Spinal cord (tissue), 10 donors: Measurements from ENCODE around the gene FAM25C. TPM values are rescaled to one million over a fixed set of nuclear protein-coding genes. Genes with fewer than 3 reads are reported as not detected.
"Not testable (repeated sequence)": the region's sequence is repeated elsewhere in the genome, so short reads cannot be mapped to it uniquely, and the experiment has no call there.

Source experiments
- DNase-seq, 6 donors: peaks; one replicate each; pipeline versions ENCODE4 v3.0.0 to v3.0.0-alpha.2; 2013 to 2015; ENCODE audit warnings: low spot score in 6 of 6, low read depth in 4 of 6
- H3K27ac ChIP-seq: one replicate; pipeline ENCODE4 v1.5.1; 2013; ENCODE audit warnings: low read depth, low read length, control low read depth
- H3K27me3 ChIP-seq: one replicate; pipeline ENCODE4 v1.6.1; 2013; ENCODE audit warnings: low read length; ENCODE audit not compliant: control insufficient read depth, insufficient read depth
- H3K36me3 ChIP-seq: one replicate; pipeline ENCODE4 v1.6.1; 2013; ENCODE audit warnings: low read length; ENCODE audit not compliant: control insufficient read depth, insufficient read depth
- H3K4me1 ChIP-seq: one replicate; pipeline ENCODE4 v1.6.1; 2013; ENCODE audit warnings: low read length; ENCODE audit not compliant: control insufficient read depth, insufficient read depth
- H3K4me3 ChIP-seq: one replicate; pipeline ENCODE4 v1.5.1; 2013; ENCODE audit warnings: low read depth, low read length, control low read depth
- H3K9me3 ChIP-seq: one replicate; pipeline ENCODE4 v1.6.1; 2013; ENCODE audit warnings: low read length; ENCODE audit not compliant: control insufficient read depth, insufficient read depth
- WGBS: methylation state at CpG from one replicate; pipeline ENCODE4 v1.1.5; 2013; ENCODE audit warnings: missing lambda C conversion rate; ENCODE audit not compliant: insufficient coverage; 5-methylcytosine and 5-hydroxymethylcytosine counted together
- long read RNA-seq, 4 donors: transcript quantifications; one replicate each; lab custom pipeline, GENCODE V29; 2026
- polyA plus RNA-seq, 2 donors: library from polyadenylated mRNA; unstranded; fragments of 120-200 nt; gene quantifications; one replicate each; pipeline ENCODE4 v1.2.1, GENCODE V29; 2013; ENCODE audit not compliant: insufficient read length in 2 of 2
- total RNA-seq, 2 donors: library from RNA; depleted of rRNA in 1 of 2; stranded (reverse); fragments of 120-200 nt in 1 of 2; fragments of >200 nt in 1 of 2; gene quantifications; one replicate each; pipeline versions ENCODE4 v1.2.3 to v1.2.4, GENCODE V29; 2013 to 2014
- donor health status: healthy.

FAM25C gene
- total RNA-seq, result not detected
- not detected for polyA plus RNA-seq
- long read RNA-seq, donor 1, result 0 reads
- long read RNA-seq, donor 2, result 0 reads
- long read RNA-seq, donor 3, result 0 reads
- long read RNA-seq, donor 4, result 0 reads

DNA sequence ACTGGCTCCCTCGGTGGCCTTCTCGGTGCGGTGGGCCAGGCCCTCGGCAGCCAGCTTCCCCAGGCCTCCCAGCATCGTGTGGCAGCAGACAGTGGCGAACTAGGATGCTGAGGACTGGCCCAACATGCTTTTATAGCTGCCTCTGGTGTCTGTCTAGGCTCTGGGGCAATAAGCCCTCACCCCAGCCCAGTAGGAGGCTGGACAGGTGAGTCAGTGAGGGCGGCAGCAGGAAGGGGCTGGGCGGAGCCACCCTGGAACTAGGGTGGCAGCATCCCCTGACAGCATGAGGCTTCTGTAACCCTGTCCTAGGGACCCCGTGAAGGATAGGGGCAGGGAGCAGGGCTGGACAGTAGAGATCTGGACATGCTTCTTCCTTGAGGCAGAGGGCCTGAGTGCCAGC is at the start of gene FAM25C:
FAM25C (minus strand) TSS at position 101 of the 400 bp plus-strand sequence; CDS start at position 75, 26 bp downstream.
- not testable (repeated sequence) for H3K4me1 ChIP-seq, H3K4me3 ChIP-seq, H3K9me3 ChIP-seq, H3K36me3 ChIP-seq, DNase-seq, H3K27ac ChIP-seq, H3K27me3 ChIP-seq
- WGBS, result no CpG with 5 or more reads among the region's 9 CpGs

DNA sequence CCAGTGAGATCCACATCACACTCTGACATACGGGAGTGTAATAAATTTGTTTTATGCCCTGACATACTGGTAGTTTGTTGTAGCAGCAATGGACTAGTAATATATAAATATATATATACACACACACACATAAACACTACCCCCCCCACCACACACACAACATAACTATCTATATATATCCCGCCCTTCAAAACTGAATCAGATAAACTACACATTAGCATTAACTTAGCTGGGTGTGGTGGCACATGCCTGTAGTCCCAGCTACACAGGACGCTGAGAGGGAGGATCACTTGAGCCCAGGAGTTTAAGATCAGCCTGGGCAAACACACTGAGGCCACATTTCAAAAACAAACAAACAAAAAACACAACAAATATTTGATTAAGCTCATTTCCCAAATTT is 45.0 kb upstream of the FAM25C start:
- H3K9me3 ChIP-seq, H3K27me3 ChIP-seq, H3K27ac ChIP-seq, H3K4me1 ChIP-seq, DNase-seq, H3K4me3 ChIP-seq, H3K36me3 ChIP-seq: not testable (repeated sequence)
- no CpG with 5 or more reads among the region's 3 CpGs for WGBS

- not testable (repeated sequence) for H3K27ac ChIP-seq, H3K4me3 ChIP-seq, H3K9me3 ChIP-seq, DNase-seq, H3K27me3 ChIP-seq, H3K36me3 ChIP-seq, H3K4me1 ChIP-seq
- WGBS, result no CpG with 5 or more reads among the region's 19 CpGs
Measured at GRCh38 chr10:48031390-48031789, 31.8 kb upstream of the FAM25C start.

DNA sequence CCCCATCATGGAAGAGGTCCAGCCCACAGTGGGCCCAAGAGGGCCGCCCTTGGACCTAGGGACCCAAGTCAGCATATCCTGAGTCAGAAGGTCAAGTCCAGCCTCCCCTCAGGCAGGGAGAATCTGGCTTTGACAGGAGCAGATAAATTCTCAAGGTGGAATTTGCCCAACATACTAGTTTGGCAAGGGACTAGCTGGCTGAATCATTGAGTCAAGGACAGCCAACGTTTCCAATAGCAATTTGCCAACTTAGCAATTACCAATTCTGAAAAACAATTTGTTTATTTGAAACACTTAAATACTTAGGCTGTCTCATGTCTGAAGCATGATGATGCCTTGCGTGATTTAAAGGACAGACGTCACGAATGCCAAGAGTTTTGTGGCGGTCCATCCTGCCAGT is 2.7 kb upstream of the FAM25C start:
- not testable (repeated sequence) for DNase-seq, H3K27me3 ChIP-seq, H3K4me1 ChIP-seq, H3K36me3 ChIP-seq, H3K27ac ChIP-seq, H3K4me3 ChIP-seq, H3K9me3 ChIP-seq
- no CpG with 5 or more reads among the region's 6 CpGs for WGBS

DNA sequence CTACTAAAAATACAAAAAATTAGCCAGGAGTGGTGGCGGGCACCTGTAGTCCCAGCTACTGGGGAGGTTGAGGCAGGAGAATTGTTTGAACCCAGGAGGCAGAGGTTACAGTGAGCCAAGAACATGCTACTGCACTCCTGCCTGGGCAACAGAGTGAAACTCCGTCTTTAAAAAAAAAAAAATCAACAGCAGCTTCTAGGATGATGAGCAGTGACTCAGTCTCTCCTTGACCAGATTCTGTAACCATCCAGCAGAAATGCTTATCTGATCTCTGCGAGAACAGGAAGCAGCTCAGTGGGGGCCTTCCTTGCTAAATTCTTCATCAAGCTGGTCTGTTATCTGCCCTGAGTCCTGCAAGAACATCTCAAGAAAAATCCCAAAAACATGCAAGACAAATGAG is 5.5 kb downstream of the FAM25C start:
- H3K27ac ChIP-seq, H3K4me3 ChIP-seq, DNase-seq, H3K36me3 ChIP-seq, H3K27me3 ChIP-seq, H3K4me1 ChIP-seq, H3K9me3 ChIP-seq: not testable (repeated sequence)
- no CpG with 5 or more reads among the region's 3 CpGs for WGBS

DNA sequence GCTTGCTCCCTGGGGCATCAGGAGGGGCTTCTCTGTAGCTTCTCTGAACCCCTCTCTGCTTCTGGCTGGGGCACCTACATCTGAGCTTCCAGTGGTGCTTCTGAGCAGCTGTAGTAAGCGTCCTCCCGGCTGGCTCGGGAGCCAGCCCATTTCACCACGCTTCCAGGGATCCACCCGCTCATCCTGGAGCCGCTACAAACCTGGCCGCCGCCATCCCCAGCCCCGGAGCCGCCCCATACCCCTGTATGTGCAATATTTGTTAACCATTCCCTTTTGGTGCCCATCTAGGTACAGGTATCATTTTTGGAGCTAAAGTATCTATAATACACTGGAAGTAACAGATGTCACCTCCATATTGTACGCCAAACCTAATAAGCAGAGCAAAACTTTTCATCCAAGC is 7.0 kb downstream of the FAM25C start:
- H3K4me1 ChIP-seq, H3K9me3 ChIP-seq, DNase-seq, H3K27ac ChIP-seq, H3K36me3 ChIP-seq, H3K27me3 ChIP-seq, H3K4me3 ChIP-seq: not testable (repeated sequence)
- WGBS, result no CpG with 5 or more reads among the region's 11 CpGs

DNA sequence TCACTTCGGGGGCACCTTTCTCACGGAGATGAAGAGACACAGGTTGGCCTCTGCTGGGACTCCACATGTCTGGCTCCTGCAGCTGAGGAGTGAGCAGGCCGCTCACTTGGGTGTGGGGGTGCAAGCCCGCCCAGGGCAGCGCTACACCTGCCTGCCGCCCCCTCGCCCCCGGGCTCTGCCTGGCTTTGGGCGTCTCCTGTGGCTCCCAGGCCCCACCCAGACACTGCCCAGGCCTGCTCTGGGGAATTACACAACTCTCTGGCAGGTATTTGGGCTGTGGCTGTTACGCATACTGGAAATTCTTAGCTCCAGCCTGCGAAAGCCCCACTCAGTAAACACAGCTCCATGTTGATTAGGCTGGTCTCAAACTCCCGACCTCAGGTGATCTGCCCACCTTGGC is 7.9 kb downstream of the FAM25C start:
- not testable (repeated sequence) for H3K27ac ChIP-seq, H3K4me1 ChIP-seq, H3K9me3 ChIP-seq, DNase-seq, H3K36me3 ChIP-seq, H3K27me3 ChIP-seq, H3K4me3 ChIP-seq
- WGBS, result 90% methylated on average over 6 of the region's 12 CpGs

GRCh38 chr10:47990097-47990496 is 9.5 kb downstream of the FAM25C start:
- H3K36me3 ChIP-seq, DNase-seq, H3K4me1 ChIP-seq, H3K4me3 ChIP-seq, H3K27me3 ChIP-seq, H3K27ac ChIP-seq, H3K9me3 ChIP-seq: not testable (repeated sequence)
- WGBS, result no CpG with 5 or more reads among the region's 1 CpG

DNA sequence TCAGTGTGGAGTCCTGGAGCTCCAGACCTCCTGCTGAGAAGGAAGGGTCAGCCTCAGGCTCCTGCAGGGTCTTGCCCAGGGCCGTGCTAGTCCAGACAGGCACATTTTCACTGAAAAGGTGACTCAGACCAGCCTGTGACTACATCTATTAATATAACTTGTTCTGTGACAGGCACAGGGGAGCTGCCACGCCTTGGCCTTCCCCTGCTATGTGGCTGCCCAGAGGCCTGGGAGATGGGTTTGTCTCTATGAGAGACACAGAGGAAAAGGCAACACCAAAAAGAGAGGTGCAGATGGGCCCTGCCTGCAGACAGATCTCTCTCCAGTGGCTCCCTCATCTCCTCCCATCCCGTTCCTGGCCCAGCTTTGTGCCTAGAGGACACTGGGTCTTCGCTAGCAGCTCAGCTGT is 10.0 kb downstream of the FAM25C start:
- H3K27ac ChIP-seq, DNase-seq, H3K4me3 ChIP-seq, H3K4me1 ChIP-seq, H3K9me3 ChIP-seq, H3K36me3 ChIP-seq, H3K27me3 ChIP-seq: not testable (repeated sequence)
- no CpG with 5 or more reads among the region's 4 CpGs for WGBS

DNA sequence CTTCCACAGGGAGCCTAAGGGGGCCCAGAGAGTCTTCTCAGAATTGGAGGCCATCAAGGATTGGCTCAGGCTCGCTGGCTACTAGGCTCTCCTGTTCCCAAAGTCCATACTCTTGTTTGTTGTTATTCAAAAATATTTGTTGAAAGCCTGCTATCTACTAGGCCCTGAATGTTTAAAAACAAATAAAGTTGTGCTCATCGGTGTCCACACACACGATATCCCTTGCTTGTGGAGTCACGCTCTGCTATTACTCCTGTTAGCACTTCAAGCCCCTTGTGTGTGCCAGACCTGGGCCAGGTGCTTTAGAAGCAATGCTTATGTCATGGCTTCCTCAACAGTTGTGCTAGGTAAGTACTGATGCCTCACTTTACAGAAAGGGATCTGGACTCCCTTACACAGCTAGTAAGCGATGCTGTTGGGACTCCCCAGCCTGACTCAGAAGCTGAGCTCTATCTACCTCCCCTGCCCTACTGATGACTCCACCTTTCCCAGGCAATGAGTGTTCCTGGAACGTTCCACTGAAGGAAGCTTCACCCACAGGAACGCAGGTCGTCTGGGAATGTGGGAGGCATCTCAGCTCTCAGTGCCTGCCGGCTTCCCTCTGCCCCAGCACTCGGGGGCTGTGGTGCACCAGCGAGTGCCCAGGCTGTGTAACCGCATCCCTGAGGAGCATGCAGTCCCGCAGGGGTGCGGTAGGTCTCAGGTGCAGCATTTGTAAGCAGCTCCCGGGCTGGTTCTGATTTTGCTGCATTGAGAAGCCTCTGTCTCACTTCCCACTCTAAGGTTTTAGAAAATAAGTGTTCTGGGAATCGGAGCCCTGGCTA is 10.7 kb downstream of the FAM25C start:
- not testable (repeated sequence) for H3K27me3 ChIP-seq, H3K27ac ChIP-seq, H3K36me3 ChIP-seq, H3K4me3 ChIP-seq, H3K9me3 ChIP-seq, H3K4me1 ChIP-seq, DNase-seq
- WGBS, result no CpG with 5 or more reads among the region's 16 CpGs
